Right lobe of liver (tissue), 6 donors: Measurements from ENCODE around the gene MSX1. TPM values are rescaled to one million over a fixed set of nuclear protein-coding genes. Genes with fewer than 3 reads are reported as not detected.
A peak's percentile ranks its signal among the peaks of the same experiment; 100 is the strongest.

Source experiments
- ATAC-seq, 4 donors: fragments of 200-7000 bp; cut with Tn5 transposase; one replicate each; pipeline ENCODE4 v1.9.1; 2020; ENCODE audit warnings: mild to moderate bottlenecking in 4 of 4, moderate library complexity in 4 of 4
- DNase-seq, 3 donors: peaks; one replicate each; pipeline ENCODE4 v3.0.0-alpha.2; 2020
- H3K27ac ChIP-seq, 3 donors: fragments of 200-600 bp; one replicate each; pipeline ENCODE4 v1.8.0; 2022
- H3K27me3 ChIP-seq, 2 donors: fragments of 200-600 bp; one replicate each; pipeline ENCODE4 v1.8.0; 2022
- H3K36me3 ChIP-seq, 4 donors: fragments of 200-600 bp; sonication (generic) in 1 of 4; one replicate each; pipeline versions ENCODE4 v1.5.1 to v1.8.0; 2017 to 2022; ENCODE audit warnings: control low read depth in 1 of 4
- H3K4me1 ChIP-seq, 4 donors: fragments of 200-600 bp; sonication (generic) in 1 of 4; one replicate each; pipeline versions ENCODE4 v1.5.1 to v1.8.0; 2017 to 2022; ENCODE audit warnings: control low read depth in 1 of 4
- H3K4me3 ChIP-seq, 3 donors: fragments of 200-600 bp; one replicate each; pipeline ENCODE4 v1.8.0; 2022
- H3K9me3 ChIP-seq, 4 donors: fragments of 200-600 bp; sonication (generic) in 1 of 4; one replicate each; pipeline versions ENCODE4 v1.5.1 to v1.8.0; 2017 to 2022; ENCODE audit warnings: control low read depth in 1 of 4
- POLR2A ChIP-seq: fragments of 450-650 bp; IDR thresholded peaks from one replicate; pipeline ENCODE4 v1.6.1; 2017; ENCODE audit warnings: antibody characterized with exemption, mild to moderate bottlenecking
- WGBS: methylation state at CpG from one replicate; pipeline ENCODE4 v1.1.6; 2018; ENCODE audit warnings: low coverage, low lambda C conversion rate; ENCODE audit not compliant: insufficient coverage; ENCODE audit errors: missing lambda C conversion rate; 5-methylcytosine and 5-hydroxymethylcytosine counted together
- intact Hi-C, 2 donors: fragments of 100-400 bp; cut with DNase I; formaldehyde crosslinking; loops; one replicate each; pipeline versions ENCODE4 v1.11.2 to v1.14.1; 2022
- total RNA-seq, 6 experiments: library from RNA; depleted of rRNA in 2 of 6; stranded (reverse); fragments of >200 nt in 2 of 6; fragmentation: NEBNext Ultra II Directional in 3 of 6; extraction: Animal tissue kit (Norgen Biotek cat#: 25700) in 3 of 6; gene quantifications; one replicate each; pipeline versions ENCODE4 v1.1.0 to v1.2.4, GENCODE V29; 2016 to 2023
- TF ChIP-seq, protein P1 (sequence below), 4 donors: fragments of 200-600 bp in 3 of 4; fragments of 450-650 bp in 1 of 4; IDR thresholded peaks; one replicate each; pipeline versions ENCODE4 v1.5.1 to v1.8.0; 2016 to 2022; ENCODE audit warnings: antibody characterized with exemption in 4 of 4, mild to moderate bottlenecking in 2 of 4
- donor health status: DM: no; HTN: yes; CAD: no.
- donor health status: DM: no; HTN: no; CAD: no.
- donor health status: DM: no; HTN: no; CAD: no.
- donor health status: DM: no; HTN: yes; CAD: no.
- donor health status: DM: no; HTN: yes; CAD: no.

The MSX1 gene
- total RNA-seq, 6 experiments from 2014 or later: 0.15 to 0.62 (median 0.31) TPM

- Histone ChIP-seq H3K4me1 (peaks cover 0 to 24% (median 2%) of the 10 kb centered on the region in 4 donors), H3K4me3 (no peak overlapping the region), H3K27me3 (peaks cover 11 to 75% of the 10 kb centered on the region in 2 donors), H3K27ac (no peak overlapping the region), H3K36me3 (no peaks in the 10 kb centered on the region), H3K9me3 (no peaks in the 10 kb centered on the region)
- ATAC-seq (no peak), DNase-seq (no peak)
- intact Hi-C loops: no loop called here
- no peak for TF ChIP-seq POLR2A
- TF ChIP-seq, protein P1, sequence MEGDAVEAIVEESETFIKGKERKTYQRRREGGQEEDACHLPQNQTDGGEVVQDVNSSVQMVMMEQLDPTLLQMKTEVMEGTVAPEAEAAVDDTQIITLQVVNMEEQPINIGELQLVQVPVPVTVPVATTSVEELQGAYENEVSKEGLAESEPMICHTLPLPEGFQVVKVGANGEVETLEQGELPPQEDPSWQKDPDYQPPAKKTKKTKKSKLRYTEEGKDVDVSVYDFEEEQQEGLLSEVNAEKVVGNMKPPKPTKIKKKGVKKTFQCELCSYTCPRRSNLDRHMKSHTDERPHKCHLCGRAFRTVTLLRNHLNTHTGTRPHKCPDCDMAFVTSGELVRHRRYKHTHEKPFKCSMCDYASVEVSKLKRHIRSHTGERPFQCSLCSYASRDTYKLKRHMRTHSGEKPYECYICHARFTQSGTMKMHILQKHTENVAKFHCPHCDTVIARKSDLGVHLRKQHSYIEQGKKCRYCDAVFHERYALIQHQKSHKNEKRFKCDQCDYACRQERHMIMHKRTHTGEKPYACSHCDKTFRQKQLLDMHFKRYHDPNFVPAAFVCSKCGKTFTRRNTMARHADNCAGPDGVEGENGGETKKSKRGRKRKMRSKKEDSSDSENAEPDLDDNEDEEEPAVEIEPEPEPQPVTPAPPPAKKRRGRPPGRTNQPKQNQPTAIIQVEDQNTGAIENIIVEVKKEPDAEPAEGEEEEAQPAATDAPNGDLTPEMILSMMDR (IDR thresholded peaks at IDR 0.05): no peak
- WGBS: 9% methylated on average over 21 of the region's 42 CpGs
These were observed 1.5 kb upstream of the MSX1 start for GRCh38 chr4:4857809-4858508.

DNA sequence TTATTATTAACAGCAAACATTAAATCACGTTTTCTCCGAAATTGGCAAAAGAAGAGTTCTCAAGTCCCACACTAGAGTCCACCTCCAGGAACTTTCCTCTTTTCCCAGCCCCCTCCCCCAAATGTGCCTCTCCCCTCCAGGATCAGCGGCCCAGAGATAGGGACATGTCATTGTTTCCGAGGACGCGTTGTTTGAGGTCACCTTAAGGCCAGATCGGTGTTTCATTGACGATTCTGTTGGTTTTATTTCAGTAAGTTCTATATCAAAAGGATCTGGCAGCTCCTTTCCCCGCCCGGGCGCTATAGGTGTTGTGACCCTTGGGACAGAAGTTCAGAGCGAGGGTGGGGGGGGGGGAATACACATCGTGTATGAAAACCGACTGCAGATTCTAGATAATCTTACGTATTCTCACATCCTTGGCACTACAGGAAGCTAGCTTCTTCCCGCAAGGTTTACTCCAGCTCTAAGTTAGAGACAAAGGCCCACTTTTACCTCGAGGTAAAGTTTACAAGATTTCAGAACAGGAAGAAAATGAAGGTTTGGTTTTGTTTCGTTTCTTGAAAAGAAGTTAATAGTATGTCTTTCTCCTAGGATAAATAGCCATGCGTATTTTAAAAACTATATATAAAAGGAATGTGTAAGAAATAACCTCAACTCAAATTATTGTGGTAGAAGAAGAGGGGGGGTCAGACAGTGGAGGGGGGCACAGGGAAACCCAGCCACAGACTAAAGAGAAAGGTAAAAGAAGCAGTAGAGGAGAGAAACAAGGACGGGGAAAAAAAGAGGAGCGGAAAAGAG is 739 bp upstream of the MSX1 start:
- intact Hi-C loops: no loop called here
- TF ChIP-seq, protein P1 (IDR thresholded peaks at IDR 0.05): no peak
- no peak for TF ChIP-seq POLR2A
- 11% methylated on average over 19 of the region's 21 CpGs for WGBS
- Histone ChIP-seq H3K27ac (no peak overlapping the region), H3K9me3 (no peaks in the 10 kb centered on the region), H3K36me3 (no peaks in the 10 kb centered on the region), H3K4me1 (peaks cover 0 to 18% (median 0%) of the 10 kb centered on the region in 4 donors), H3K4me3 (peak overlapping the region in 2 of 3 donors; percentile 55 to 62), H3K27me3 (peaks cover 13 to 75% of the 10 kb centered on the region in 2 donors)
- ATAC-seq: no peak
- no peak for DNase-seq

GRCh38 chr4:4859799-4860599 is 534 bp downstream of the MSX1 start:
- Histone ChIP-seq H3K27ac (peak overlapping the region in 1 of 3 donors; percentile 19), H3K9me3 (no peaks in the 10 kb centered on the region), H3K36me3 (no peaks in the 10 kb centered on the region), H3K4me1 (peaks cover 0 to 18% (median 0%) of the 10 kb centered on the region in 4 donors), H3K4me3 (peak overlapping the region; percentile 55 to 62 (median 56)), H3K27me3 (peaks cover 13 to 73% of the 10 kb centered on the region in 2 donors)
- intact Hi-C loops: no loop called here
- no peak for DNase-seq
- ATAC-seq: peak in 1 of 4 donors; percentile 20
- no CpG with 5 or more reads among the region's 80 CpGs for WGBS
- no peak for TF ChIP-seq POLR2A
- TF ChIP-seq, protein P1 (IDR thresholded peaks at IDR 0.05): no peak

- H3K27ac ChIP-seq: no peak overlapping the region
- H3K36me3 ChIP-seq: no peaks in the 10 kb centered on the region
- H3K4me1 ChIP-seq: peaks cover 0 to 18% (median 0%) of the 10 kb centered on the region in 4 donors
- TF ChIP-seq, protein P1 (IDR thresholded peaks at IDR 0.05): no peak
- TF ChIP-seq POLR2A: no peak
- H3K27me3 ChIP-seq: peaks cover 13 to 79% of the 10 kb centered on the region in 2 donors
- intact Hi-C loops: no loop called here
- peak overlapping the region; percentile 55 to 62 (median 56) for H3K4me3 ChIP-seq
- no peaks in the 10 kb centered on the region for H3K9me3 ChIP-seq
- 8% methylated on average over 28 of the region's 39 CpGs for WGBS
- ATAC-seq: peak in 3 of 4 donors; percentile 4 to 32 (median 6)
- DNase-seq: no peak
These were observed 1.3 kb downstream of the MSX1 start for GRCh38 chr4:4860600-4861389.
